SJSA1 (cell line): ENCODE results near the gene ASMT. TPM values are rescaled to one million over a fixed set of nuclear protein-coding genes. Genes with fewer than 3 reads are reported as not detected.
"Not testable (repeated sequence)": the region's sequence is repeated elsewhere in the genome, so short reads cannot be mapped to it uniquely, and the experiment has no call there.

Experiments
- DNase-seq, 2 experiments: peaks; one replicate each; pipeline ENCODE4 v3.0.0-alpha.2; 2015 to 2020; ENCODE audit warnings: low spot score in 2 of 2, low read depth in 1 of 2
- H3K27ac ChIP-seq: fragments of 250-450 bp; sonication (Bioruptor Pico); 2 replicates; pipeline ENCODE4 v1.5.1; 2020; ENCODE audit warnings: mild to moderate bottlenecking, moderate library complexity
- H3K27me3 ChIP-seq: fragments of 250-450 bp; sonication (Bioruptor Pico); replicated peaks from 2 replicates; pipeline ENCODE4 v1.5.1; 2020; ENCODE audit warnings: mild to moderate bottlenecking, moderate library complexity
- H3K36me3 ChIP-seq: fragments of 250-450 bp; sonication (Bioruptor Pico); 2 replicates; pipeline ENCODE4 v1.5.1; 2020; ENCODE audit warnings: mild to moderate bottlenecking
- H3K4me1 ChIP-seq: fragments of 250-450 bp; sonication (Bioruptor Pico); replicated peaks from 2 replicates; pipeline ENCODE4 v1.6.1; 2021; ENCODE audit warnings: mild to moderate bottlenecking
- H3K4me3 ChIP-seq: fragments of 250-450 bp; sonication (Bioruptor Pico); 2 replicates; pipeline ENCODE4 v1.5.1; 2020; ENCODE audit warnings: mild to moderate bottlenecking
- H3K9me3 ChIP-seq: fragments of 250-450 bp; sonication (Bioruptor Pico); replicated peaks from 2 replicates; pipeline ENCODE4 v1.5.1; 2020; ENCODE audit warnings: mild to moderate bottlenecking
- total RNA-seq: library from RNA; depleted of rRNA; stranded (reverse); fragments of >200 nt; shearing (Covaris generic); gene quantifications from 2 replicates; pipeline ENCODE4 v1.2.3, GENCODE V29; 2014; rRNA removed

ASMT gene, protein sequence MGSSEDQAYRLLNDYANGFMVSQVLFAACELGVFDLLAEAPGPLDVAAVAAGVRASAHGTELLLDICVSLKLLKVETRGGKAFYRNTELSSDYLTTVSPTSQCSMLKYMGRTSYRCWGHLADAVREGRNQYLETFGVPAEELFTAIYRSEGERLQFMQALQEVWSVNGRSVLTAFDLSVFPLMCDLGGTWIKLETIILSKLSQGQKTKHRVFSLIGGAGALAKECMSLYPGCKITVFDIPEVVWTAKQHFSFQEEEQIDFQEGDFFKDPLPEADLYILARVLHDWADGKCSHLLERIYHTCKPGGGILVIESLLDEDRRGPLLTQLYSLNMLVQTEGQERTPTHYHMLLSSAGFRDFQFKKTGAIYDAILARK
- not detected in 2 replicates for total RNA-seq

DNA sequence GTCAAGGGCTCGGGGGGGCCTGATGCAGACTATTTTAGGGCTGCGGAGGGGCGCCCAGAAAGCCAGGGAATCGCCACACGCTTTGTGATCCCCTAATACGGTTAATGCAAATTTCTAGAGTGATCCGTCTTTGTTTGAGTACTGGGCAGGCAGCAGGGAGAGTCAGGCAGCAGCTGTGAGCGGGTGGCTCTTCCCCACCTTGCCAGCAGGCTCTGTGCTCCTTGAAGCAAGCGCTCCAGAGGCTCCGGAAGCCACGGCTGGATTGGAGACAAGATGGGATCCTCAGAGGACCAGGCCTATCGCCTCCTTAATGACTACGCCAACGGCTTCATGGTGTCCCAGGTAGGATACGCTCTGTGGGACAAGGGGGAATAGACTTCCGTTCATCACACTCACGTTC is at the start of gene ASMT:
ASMT (plus strand) TSS at position 133 of the 400 bp plus-strand sequence; CDS start at position 274, 141 bp downstream.
- DNase-seq: no peak
- H3K4me3 ChIP-seq: no peak within 1 kb of the TSS
- no peaks in the 10 kb centered on the region for H3K27me3 ChIP-seq
- H3K9me3 ChIP-seq: no peaks in the 10 kb centered on the region
- H3K4me1 ChIP-seq: no peaks in the 10 kb centered on the region
- no peaks in the 10 kb centered on the region for H3K36me3 ChIP-seq
- H3K27ac ChIP-seq: no peak within 1 kb of the TSS

DNA sequence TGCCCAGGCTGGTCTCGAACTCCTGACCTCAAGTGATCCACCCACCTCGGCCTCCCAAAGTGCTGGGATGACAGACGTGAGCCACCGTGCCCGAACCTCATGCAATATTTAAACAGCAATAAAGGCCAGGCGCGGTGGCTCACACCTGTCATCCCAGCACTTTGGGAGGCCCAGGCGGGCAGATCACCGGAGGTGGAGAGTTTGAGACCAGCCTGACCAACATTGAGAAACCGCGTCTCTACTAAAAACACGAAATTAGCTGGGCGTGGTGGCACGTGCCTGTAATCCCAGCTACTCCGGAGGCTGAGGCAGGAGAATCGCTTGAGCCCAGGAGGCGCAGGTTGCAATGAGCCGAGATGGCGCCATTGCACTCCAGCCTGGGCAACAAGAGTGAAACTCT is 40.7 kb upstream of the ASMT start:
- not testable (repeated sequence) for H3K36me3 ChIP-seq, H3K4me3 ChIP-seq, H3K9me3 ChIP-seq, H3K27ac ChIP-seq, H3K4me1 ChIP-seq, H3K27me3 ChIP-seq
- peak in 1 of 2 experiments; percentile 19 for DNase-seq

DNA sequence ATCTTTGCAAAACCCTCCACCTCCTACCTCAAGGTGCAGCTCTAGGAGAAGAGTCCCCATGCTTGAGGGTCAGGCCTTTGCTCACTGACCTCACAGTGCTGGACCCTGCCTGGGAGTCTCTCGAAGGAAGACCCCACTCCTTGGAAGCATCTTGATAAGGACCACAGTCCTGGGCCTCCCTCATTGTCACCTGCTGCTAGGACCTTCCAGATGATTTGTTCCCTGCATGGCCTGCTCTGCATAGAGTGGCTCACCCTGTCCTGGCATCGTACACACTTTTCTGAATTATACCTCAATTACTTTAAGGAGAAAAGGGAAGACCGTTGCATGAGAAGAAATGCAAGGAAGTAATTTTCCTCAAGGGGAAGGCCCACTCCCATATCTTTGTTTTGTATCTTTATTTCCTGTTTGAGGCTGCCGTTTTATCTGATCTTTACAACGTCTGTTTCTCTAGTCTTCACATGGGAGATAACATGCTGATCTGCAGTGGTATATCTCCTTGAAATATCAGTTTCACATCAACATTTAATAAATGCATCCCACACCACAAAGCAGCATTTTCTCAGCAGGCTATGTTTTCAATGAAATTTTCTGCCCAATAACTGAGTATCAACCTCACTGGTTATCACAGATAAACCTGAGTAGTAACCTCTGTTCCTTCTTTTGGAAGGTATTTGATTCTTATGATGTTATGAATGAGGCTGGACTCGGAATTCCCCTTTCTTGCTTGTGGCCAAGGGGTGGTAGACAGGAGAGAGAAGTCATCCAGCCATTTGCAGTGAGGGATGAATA is 38.5 kb upstream of the ASMT start:
- Histone ChIP-seq H3K27me3 (no peaks in the 10 kb centered on the region), H3K36me3 (no peaks in the 10 kb centered on the region), H3K9me3 (no peaks in the 10 kb centered on the region), H3K4me1 (no peaks in the 10 kb centered on the region), H3K27ac (no peak overlapping the region), H3K4me3 (no peak overlapping the region)
- DNase-seq: no peak

DNA sequence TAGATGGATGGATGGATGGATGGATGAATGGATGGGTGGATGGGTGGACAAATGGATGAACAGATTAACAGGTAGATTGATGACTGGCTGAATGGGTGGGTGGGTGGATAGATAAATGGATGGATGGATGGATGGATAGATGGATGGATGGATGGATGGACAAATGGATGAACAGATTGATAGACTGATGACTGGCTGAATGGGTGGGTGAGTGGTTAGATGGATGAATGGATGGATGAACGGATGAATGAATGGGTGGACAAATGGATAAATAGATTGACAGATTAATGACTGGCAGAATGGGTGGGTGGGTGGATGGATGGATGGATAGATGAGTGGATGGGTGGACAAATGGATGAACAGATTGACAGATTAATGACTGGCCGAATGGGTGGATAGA is 37.0 kb upstream of the ASMT start:
- Histone ChIP-seq H3K27ac (no peak overlapping the region), H3K36me3 (no peaks in the 10 kb centered on the region), H3K4me1 (peaks cover 4% of the 10 kb centered on the region), H3K27me3 (no peaks in the 10 kb centered on the region), H3K4me3 (no peak overlapping the region), H3K9me3 (no peaks in the 10 kb centered on the region)
- DNase-seq: no peak

DNA sequence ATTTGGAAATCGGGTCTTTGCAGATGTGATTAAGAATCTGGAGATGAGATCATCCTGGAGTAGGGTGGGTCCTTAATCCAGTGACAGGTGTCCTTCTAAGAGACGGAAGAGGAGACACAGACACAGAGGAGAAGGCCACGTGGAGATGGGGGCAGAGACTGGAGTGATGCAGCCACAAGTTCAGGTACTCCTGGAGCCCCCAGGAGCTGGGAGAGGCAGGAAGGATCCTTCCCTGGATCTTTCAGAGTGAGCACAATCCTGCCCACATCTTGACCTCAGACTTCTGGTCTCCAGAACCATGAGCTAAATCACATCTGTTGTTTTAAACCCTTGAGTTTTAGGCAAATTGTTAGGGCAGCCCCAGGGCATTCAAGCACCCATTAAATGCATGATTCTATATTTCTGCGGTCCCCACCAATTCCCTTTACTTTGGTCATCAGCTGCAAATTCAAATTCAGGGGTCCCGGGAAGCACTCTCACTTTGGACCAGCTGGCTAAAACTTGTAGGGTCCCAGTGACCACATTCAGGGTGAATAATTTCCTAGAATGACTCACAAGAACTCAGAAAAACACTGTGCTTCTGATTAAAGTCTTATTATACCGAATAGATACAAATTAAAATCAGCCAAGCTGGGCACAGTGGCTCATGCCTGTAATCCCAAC is 36.2 kb upstream of the ASMT start:
- DNase-seq: no peak
- no peaks in the 10 kb centered on the region for H3K9me3 ChIP-seq
- H3K4me1 ChIP-seq: peaks cover 7% of the 10 kb centered on the region
- no peak overlapping the region for H3K4me3 ChIP-seq
- H3K27ac ChIP-seq: no peak overlapping the region
- H3K27me3 ChIP-seq: no peaks in the 10 kb centered on the region
- H3K36me3 ChIP-seq: no peaks in the 10 kb centered on the region

DNA sequence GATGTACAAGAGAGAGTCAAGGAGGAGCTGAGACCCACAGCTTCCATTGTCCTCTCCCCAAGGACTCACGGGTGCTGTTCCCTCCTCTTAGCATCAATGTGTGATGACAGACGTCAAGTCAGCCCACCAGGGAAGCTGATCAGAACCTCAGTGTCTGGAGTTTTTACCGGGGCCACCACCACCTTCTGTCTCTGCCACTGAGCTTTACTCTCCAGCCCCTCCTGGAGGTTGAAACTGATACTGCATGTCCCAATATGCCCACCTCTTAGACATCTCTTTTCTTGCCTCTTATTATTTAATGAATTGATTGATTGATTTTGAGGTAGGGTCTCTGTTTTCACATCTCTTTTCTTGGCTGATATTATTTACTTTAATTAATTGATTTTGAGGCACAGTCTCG is 33.7 kb upstream of the ASMT start:
- Histone ChIP-seq H3K36me3 (no peaks in the 10 kb centered on the region), H3K4me1 (peaks cover 7% of the 10 kb centered on the region), H3K4me3 (no peak overlapping the region), H3K27me3 (no peaks in the 10 kb centered on the region), H3K27ac (no peak overlapping the region), H3K9me3 (no peaks in the 10 kb centered on the region)
- DNase-seq: peak; percentile 52 to 72

DNA sequence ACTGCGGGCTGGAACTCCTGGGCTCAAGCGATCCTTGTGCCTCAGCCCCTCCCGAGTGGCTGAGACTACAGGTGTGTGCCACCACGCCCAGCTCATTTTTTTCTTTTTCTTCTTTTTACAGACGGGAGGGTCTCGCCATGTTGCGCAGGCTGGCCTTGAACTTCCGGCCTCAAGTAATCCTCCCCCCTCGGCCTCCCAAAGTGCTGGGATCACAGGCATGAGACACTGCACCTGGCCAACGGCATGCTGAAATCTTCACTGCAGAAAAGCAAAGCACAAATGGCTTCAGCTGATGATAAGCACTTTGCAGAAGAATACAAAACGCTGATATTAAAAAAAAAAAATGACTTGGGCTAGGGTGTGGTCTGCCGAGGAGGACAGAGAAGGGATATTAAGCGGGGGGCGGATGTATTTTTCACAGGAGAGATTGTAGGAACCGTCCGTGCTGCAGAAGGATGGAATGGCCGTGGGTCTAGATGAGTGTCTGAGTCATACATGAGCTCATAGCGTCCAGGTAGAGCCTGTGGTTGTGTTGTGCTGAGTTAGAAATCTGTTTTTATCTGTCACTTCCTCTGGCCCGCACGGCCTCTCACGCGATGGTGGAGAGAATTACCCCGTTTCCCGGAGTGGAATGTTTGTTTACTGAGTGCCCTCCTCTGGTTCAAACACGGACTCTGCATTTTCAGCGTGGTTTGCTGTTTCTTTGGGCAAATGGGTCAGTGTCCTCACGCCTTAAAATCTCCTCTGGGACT is 32.0 kb upstream of the ASMT start:
- H3K9me3 ChIP-seq: no peaks in the 10 kb centered on the region
- peak; percentile 80 to 83 for DNase-seq
- H3K4me3 ChIP-seq: no peak overlapping the region
- peak overlapping the region; percentile 53; the same call in 1 of the 2 replicates for H3K27ac ChIP-seq
- H3K27me3 ChIP-seq: no peaks in the 10 kb centered on the region
- H3K4me1 ChIP-seq: peaks cover 7% of the 10 kb centered on the region
- H3K36me3 ChIP-seq: no peaks in the 10 kb centered on the region

DNA sequence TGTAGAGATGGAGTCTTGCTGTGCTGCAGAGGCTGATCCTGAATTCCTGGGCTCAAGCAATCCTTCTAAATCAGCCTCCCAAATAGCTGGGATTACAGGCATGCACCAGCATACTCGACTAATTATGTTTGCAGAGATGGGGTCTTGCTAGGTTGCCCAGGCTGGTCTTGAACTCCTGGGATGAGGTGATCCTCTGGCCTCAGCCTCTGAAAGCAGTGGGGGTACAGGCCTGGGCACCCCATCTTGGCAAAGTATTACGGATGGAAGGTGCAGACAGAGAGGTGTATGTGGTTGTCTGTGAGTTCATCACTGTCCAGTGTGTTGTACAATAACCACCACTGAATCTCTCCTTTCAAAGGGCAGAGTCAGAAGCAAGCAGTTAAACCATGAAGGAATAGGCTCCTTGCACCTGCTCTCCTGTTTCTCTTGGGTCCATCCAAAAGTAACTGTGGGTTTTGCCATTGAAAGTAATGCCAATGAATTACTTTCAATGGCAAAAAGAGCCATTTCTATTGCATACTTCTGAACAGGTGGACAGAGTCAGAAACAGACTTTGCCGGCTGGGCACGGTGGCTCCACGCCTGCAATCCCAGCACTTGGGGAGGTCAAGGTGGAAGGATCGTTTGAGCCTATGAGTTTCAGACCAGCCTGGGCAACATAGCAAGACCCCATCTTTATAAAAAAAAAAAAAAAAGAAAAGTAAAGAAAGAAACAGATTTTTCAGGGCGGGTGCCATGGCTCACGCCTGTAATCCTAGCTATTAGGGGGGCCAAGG is 30.4 kb upstream of the ASMT start:
- H3K27me3 ChIP-seq: no peaks in the 10 kb centered on the region
- H3K9me3 ChIP-seq: no peaks in the 10 kb centered on the region
- DNase-seq: no peak
- H3K4me1 ChIP-seq: peaks cover 7% of the 10 kb centered on the region
- H3K4me3 ChIP-seq: no peak overlapping the region
- H3K27ac ChIP-seq: no peak overlapping the region
- H3K36me3 ChIP-seq: no peaks in the 10 kb centered on the region

DNA sequence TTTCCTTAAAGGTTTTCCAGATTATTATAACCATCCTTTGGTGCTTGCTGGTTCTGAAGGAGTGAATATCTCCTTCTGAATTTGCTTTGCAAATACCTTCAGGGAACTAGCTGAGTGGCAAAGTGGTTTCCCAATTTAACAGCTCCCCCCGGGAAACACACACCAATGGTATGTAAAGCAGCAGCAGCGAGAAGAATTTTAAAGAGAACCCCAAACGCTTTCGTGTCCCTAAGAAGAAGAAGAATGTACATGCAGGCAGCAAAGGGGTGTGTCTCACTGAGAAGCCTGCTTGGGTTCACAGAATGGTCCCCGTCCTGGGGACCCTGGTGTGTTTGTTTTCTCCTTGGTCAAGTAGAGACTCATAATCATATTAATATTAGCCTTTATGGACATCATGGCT is 27.7 kb upstream of the ASMT start:
- Histone ChIP-seq H3K9me3 (no peaks in the 10 kb centered on the region), H3K4me3 (no peak overlapping the region), H3K36me3 (peaks cover 2% of the 10 kb centered on the region), H3K27me3 (no peaks in the 10 kb centered on the region), H3K4me1 (peaks cover 7% of the 10 kb centered on the region), H3K27ac (no peak overlapping the region)
- no peak for DNase-seq

DNA sequence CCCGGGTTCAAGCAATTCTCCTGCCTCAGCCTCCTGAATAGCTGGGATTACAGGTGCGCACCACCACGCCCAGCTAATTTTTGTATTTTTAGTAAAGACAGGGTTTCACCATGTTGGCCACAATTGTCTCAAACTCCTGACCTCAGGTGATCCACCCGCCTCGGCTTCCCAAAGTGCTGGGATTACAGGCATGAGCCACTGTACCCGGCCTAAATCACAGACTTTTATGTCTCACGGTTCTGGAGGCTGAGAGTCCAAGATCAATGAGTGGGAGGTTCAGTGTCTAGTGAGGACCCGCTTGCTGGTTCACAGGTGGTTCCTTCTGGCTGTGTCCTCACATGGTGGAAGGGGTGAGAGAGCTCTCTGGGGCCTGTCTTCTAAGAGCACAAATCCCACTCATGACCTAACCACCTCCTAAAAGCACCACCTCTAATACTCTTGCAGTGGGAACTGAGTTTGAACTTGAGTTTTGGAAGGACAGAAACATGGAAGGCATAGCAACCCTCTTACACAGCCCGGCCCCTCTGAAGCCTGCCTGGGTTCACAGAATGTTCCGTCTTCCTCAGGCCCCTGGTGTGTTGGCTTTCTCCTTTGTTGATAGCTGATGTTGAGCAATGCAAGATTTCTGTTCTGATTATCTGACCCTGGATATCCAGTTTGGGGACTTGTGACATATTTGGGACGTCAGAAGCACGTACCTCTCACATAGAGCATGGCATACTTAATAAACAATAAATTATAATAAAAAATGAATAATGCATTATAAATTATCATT is 25.3 kb upstream of the ASMT start:
- Histone ChIP-seq H3K4me3 (no peak overlapping the region), H3K36me3 (peaks cover 25% of the 10 kb centered on the region), H3K4me1 (peaks cover 9% of the 10 kb centered on the region), H3K27ac (no peak overlapping the region), H3K27me3 (no peaks in the 10 kb centered on the region), H3K9me3 (no peaks in the 10 kb centered on the region)
- no peak for DNase-seq

DNA sequence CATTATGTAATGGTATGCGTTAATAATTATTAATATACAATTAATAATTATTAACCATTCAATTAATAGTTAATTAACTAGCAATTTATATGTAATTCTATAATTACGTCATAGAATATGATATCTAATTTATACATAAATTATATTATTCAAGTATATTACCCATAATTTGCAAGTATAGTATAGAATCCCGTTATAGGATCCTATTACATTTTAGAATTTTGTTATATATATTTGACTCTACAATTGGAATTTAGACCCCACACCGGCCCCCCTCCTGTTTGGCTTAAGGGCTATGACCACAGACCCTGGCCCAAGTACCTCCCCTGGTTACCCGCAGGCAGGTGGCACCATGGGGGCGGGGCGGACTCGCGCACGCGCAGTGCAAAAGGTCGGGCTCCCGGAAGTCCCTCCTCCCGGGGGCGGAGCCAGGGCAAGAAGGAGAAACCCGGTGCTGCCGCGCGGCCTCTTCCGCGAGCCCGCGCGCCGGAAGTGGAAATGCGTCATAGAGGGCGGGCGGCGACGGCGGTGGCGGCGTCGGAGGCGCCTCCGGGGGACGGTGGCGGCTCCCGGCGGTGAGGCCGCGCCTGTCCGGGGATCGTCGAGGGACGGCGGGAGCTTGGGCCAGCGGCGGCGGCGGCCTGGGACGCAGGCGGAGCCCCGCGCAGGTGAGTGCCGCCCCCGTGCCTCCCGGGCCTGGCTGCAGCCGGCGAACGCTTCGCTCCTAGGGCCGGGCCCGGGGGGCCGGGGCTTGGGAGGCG is 23.6 kb upstream of the ASMT start, which contains the start of gene AKAP17A:
AKAP17A (plus strand) TSS at position 503 of the 761 bp plus-strand sequence. CDS start 1,859 bp downstream, outside the sequence.
- Histone ChIP-seq H3K4me1 (peaks cover 9% of the 10 kb centered on the region), H3K36me3 (peaks cover 39% of the 10 kb centered on the region), H3K4me3 (peak within 1 kb of the TSS; percentile 83), H3K27ac (peak within 1 kb of the TSS; percentile 76), H3K9me3 (no peaks in the 10 kb centered on the region), H3K27me3 (no peaks in the 10 kb centered on the region)
- peak; percentile 93 to 94 for DNase-seq
